Left lung (tissue), 10 donors: ENCODE results near the gene ADGRA1. TPM values are rescaled to one million over a fixed set of nuclear protein-coding genes. Genes with fewer than 3 reads are reported as not detected.

Experiments used
- ATAC-seq: fragments of 200-7000 bp; cut with Tn5 transposase; one replicate; pipeline ENCODE4 v1.9.1; 2020; ENCODE audit warnings: moderate library complexity
- DNase-seq, 4 donors: peaks; one replicate each; pipeline ENCODE4 v3.0.0-alpha.2; 2013 to 2020
- H3K27ac ChIP-seq, 2 donors: fragments of 200-600 bp; sonication (generic) in 1 of 2; one replicate each; pipeline versions ENCODE4 v1.5.0 to v1.8.0; 2020 to 2021
- H3K27me3 ChIP-seq, 2 donors: fragments of 200-600 bp; sonication (generic) in 1 of 2; one replicate each; pipeline versions ENCODE4 v1.5.0 to v1.8.0; 2020 to 2021
- H3K36me3 ChIP-seq, 2 donors: fragments of 200-600 bp; sonication (generic) in 1 of 2; one replicate each; pipeline versions ENCODE4 v1.5.0 to v1.8.0; 2020 to 2021
- H3K4me1 ChIP-seq, 2 donors: fragments of 200-600 bp; one replicate each; pipeline ENCODE4 v1.8.0; 2021
- H3K4me3 ChIP-seq, 2 donors: fragments of 200-600 bp; sonication (generic) in 1 of 2; one replicate each; pipeline versions ENCODE4 v1.5.0 to v1.8.0; 2020 to 2021; ENCODE audit warnings: mild to moderate bottlenecking in 1 of 2
- H3K9me3 ChIP-seq, 2 donors: fragments of 200-600 bp; sonication (generic) in 1 of 2; one replicate each; pipeline versions ENCODE4 v1.5.0 to v1.8.0; 2020 to 2021
- CTCF ChIP-seq, 2 donors: fragments of 200-600 bp; sonication (generic) in 1 of 2; IDR thresholded peaks; one replicate each; pipeline versions ENCODE4 v1.5.0 to v1.8.0; 2021; ENCODE audit warnings: antibody characterized with exemption in 2 of 2
- intact Hi-C, 2 donors: fragments of 100-400 bp; cut with DNase I; formaldehyde crosslinking; loops; one replicate each; pipeline versions ENCODE4 v1.11.2 to v1.14.2; 2022
- polyA plus RNA-seq, 6 donors: library from polyadenylated mRNA; unstranded; fragments of 120-200 nt; gene quantifications; one replicate each; pipeline ENCODE4 v1.2.1, GENCODE V29; 2013; ENCODE audit not compliant: insufficient read length in 6 of 6
- total RNA-seq, 2 donors: library from RNA; stranded (reverse); fragmentation: NEBNext Ultra II Directional; extraction: Animal tissue kit (Norgen Biotek cat#: 25700); gene quantifications; one replicate each; pipeline ENCODE4 v1.2.1, GENCODE V29; 2021
- donor health status: DM: no; HTN: yes; CAD: no.
- donor health status: DM: no; HTN: no; CAD: no.

The ADGRA1 gene
- total and polyA plus RNA-seq, 8 donors, result 0.07 to 0.24 (median 0.09) TPM; not detected in 1

- no peak for ATAC-seq
- no peaks in the 10 kb centered on the region for H3K4me1 ChIP-seq
- no peak for TF ChIP-seq CTCF (IDR thresholded peaks at IDR 0.05)
Measured at GRCh38 chr10:133117036-133117687, 29.4 kb downstream of the ADGRA1 start.

GRCh38 chr10:133117688-133118071 lies 30.0 kb downstream of the ADGRA1 start:
- Histone ChIP-seq H3K9me3 (peaks cover 0 to 12% of the 10 kb centered on the region in 2 donors), H3K4me1 (no peaks in the 10 kb centered on the region), H3K36me3 (no peaks in the 10 kb centered on the region), H3K27me3 (peaks cover 0 to 34% of the 10 kb centered on the region in 2 donors), H3K4me3 (no peak overlapping the region), H3K27ac (no peak overlapping the region)
- DNase-seq, result peak in 1 of 4 donors; percentile 55
- TF ChIP-seq CTCF (IDR thresholded peaks at IDR 0.05), result no peak
- intact Hi-C loops, result no loop called here
- ATAC-seq, result no peak

More at GRCh38 chr10:133117036-133117687, 29.4 kb downstream of the ADGRA1 start:
- no peak overlapping the region for H3K27ac ChIP-seq
- DNase-seq, result peak in 1 of 4 donors; percentile 58
- no peak overlapping the region for H3K4me3 ChIP-seq
- intact Hi-C loops, result no loop called here
- H3K9me3 ChIP-seq, result peaks cover 0 to 12% of the 10 kb centered on the region in 2 donors
- no peaks in the 10 kb centered on the region for H3K36me3 ChIP-seq
- peaks cover 0 to 29% of the 10 kb centered on the region in 2 donors for H3K27me3 ChIP-seq

- Histone ChIP-seq H3K27ac (no peak overlapping the region), H3K27me3 (peaks cover 0 to 58% of the 10 kb centered on the region in 2 donors), H3K9me3 (peaks cover 0 to 12% of the 10 kb centered on the region in 2 donors), H3K36me3 (no peaks in the 10 kb centered on the region), H3K4me3 (no peak overlapping the region), H3K4me1 (no peaks in the 10 kb centered on the region)
- intact Hi-C loops, result loop anchor here in 1 of 2 donors (10.0 kb wide), 1 partner anchor 177 kb away; the partner anchor contains the start of gene CFAP46
- peak in 1 of 4 donors; percentile 34 for DNase-seq
- no peak for ATAC-seq
- TF ChIP-seq CTCF (IDR thresholded peaks at IDR 0.05), result no peak
Measured at GRCh38 chr10:133121479-133121878, 33.8 kb downstream of the ADGRA1 start.

- no peaks in the 10 kb centered on the region for H3K36me3 ChIP-seq
- no peak for TF ChIP-seq CTCF (IDR thresholded peaks at IDR 0.05)
- H3K27me3 ChIP-seq, result peaks cover 0 to 57% of the 10 kb centered on the region in 2 donors
- DNase-seq, result peak in 1 of 4 donors; percentile 65
- H3K9me3 ChIP-seq, result peaks cover 0 to 12% of the 10 kb centered on the region in 2 donors
- H3K4me3 ChIP-seq, result no peak overlapping the region
- H3K27ac ChIP-seq, result no peak overlapping the region
- intact Hi-C loops, result loop anchor here in 1 of 2 donors (10.0 kb wide), 1 partner anchor 178 kb away; the partner anchor contains the start of gene CFAP46
- no peaks in the 10 kb centered on the region for H3K4me1 ChIP-seq
- ATAC-seq, result no peak
Measured at GRCh38 chr10:133122171-133122935, 34.6 kb downstream of the ADGRA1 start.
